Uterus (tissue), 2 donors: ENCODE data around the gene ZNF615.
"Not testable (repeated sequence)": the region's sequence is repeated elsewhere in the genome, so short reads cannot be mapped to it uniquely, and the experiment has no call there.

Source experiments
- CTCF ChIP-seq, 4 experiments: fragments of 200-600 bp in 2 of 4; fragments of 450-650 bp in 2 of 4; sonication (generic) in 2 of 4; IDR thresholded peaks; one replicate each; pipeline ENCODE4 v1.5.1; 2016 to 2019; ENCODE audit warnings: antibody characterized with exemption in 4 of 4, mild to moderate bottlenecking in 2 of 4, moderate library complexity in 1 of 4
- POLR2A ChIP-seq, 2 donors: fragments of 450-650 bp; IDR thresholded peaks; one replicate each; pipeline ENCODE4 v1.6.1; 2016; ENCODE audit warnings: antibody characterized with exemption in 2 of 2, mild to moderate bottlenecking in 1 of 2, moderate library complexity in 1 of 2

GRCh38 chr19:52056480-52056879 is 48.5 kb upstream of the ZNF615 start:
- not testable (repeated sequence) for TF ChIP-seq CTCF, POLR2A (IDR thresholded peaks at IDR 0.05)
